HL-60 (cell line): ENCODE data around the gene TTC12.

ENCODE experiments used
- GABPA ChIP-seq: IDR thresholded peaks from 2 replicates; pipeline ENCODE4 v1.6.1; 2012; ENCODE audit warnings: low read depth
- POLR2AphosphoS5 ChIP-seq: IDR thresholded peaks from 2 replicates; pipeline ENCODE4 v1.6.1; 2012; ENCODE audit warnings: low read depth
- TF ChIP-seq, protein P1 (sequence below): IDR thresholded peaks from one replicate; pipeline ENCODE4 v1.5.1; 2011; ENCODE audit warnings: low read length, control low read depth, inconsistent platforms; ENCODE audit not compliant: insufficient read depth

DNA sequence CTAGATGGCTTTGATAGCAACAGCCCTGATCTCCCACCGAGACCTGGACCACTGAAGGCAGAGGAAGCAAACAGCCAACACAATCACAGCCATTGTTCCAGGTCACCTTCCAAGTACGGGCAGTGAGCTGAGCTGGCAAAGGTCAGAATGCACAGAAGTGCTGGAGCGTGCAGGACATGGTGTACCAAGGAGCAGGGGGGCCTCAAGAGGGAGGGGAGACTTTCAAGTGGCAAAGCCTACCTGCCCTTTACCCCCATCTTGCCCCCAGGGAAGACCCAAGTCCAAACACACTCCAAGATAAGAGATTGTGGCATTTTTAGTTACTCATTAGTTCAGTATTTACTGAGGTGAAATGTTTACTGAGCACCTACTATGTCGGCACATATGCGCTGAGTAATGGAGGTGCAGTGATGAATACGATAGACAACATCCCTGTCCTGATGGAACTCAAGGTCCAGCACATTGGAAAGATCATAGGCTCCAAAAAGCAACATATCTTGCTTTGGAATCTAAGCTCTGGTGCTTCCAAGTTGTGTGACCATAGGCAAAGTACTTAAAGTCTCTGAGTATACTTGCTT, 26.0 kb upstream of the TTC12 start:
- TF ChIP-seq, protein P1, sequence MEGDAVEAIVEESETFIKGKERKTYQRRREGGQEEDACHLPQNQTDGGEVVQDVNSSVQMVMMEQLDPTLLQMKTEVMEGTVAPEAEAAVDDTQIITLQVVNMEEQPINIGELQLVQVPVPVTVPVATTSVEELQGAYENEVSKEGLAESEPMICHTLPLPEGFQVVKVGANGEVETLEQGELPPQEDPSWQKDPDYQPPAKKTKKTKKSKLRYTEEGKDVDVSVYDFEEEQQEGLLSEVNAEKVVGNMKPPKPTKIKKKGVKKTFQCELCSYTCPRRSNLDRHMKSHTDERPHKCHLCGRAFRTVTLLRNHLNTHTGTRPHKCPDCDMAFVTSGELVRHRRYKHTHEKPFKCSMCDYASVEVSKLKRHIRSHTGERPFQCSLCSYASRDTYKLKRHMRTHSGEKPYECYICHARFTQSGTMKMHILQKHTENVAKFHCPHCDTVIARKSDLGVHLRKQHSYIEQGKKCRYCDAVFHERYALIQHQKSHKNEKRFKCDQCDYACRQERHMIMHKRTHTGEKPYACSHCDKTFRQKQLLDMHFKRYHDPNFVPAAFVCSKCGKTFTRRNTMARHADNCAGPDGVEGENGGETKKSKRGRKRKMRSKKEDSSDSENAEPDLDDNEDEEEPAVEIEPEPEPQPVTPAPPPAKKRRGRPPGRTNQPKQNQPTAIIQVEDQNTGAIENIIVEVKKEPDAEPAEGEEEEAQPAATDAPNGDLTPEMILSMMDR: no peak
- TF ChIP-seq GABPA (no peak), POLR2AphosphoS5 (no peak)
